ENCODE results near the gene DCLK3. TPM values are rescaled to one million over a fixed set of nuclear protein-coding genes. Genes with fewer than 3 reads are reported as not detected.

Gene DCLK3, protein sequence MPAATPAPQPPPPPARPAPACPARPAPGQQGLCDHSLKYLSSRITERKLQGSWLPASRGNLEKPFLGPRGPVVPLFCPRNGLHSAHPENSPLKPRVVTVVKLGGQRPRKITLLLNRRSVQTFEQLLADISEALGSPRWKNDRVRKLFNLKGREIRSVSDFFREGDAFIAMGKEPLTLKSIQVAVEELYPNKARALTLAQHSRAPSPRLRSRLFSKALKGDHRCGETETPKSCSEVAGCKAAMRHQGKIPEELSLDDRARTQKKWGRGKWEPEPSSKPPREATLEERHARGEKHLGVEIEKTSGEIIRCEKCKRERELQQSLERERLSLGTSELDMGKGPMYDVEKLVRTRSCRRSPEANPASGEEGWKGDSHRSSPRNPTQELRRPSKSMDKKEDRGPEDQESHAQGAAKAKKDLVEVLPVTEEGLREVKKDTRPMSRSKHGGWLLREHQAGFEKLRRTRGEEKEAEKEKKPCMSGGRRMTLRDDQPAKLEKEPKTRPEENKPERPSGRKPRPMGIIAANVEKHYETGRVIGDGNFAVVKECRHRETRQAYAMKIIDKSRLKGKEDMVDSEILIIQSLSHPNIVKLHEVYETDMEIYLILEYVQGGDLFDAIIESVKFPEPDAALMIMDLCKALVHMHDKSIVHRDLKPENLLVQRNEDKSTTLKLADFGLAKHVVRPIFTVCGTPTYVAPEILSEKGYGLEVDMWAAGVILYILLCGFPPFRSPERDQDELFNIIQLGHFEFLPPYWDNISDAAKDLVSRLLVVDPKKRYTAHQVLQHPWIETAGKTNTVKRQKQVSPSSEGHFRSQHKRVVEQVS
- total RNA-seq = not detected in 2 replicates

- DNase-seq (ENCODE audit: low read depth in 2 of 2) = no peak
These were observed at the start of gene DCLK3 for GRCh38 chr3:36763850-36764703. Gene DCLK3, minus strand, starts transcription at chr3:36764553. Its CDS starts 290 bp downstream, at chr3:36764263.

GRCh38 chr3:36813305-36813704, 49.0 kb upstream of the DCLK3 start:
- DNase-seq (ENCODE audit: low read depth in 2 of 2) = no peak

- no peak for DNase-seq (ENCODE audit: low read depth in 2 of 2)
These were observed 47.9 kb upstream of the DCLK3 start for GRCh38 chr3:36812240-36812639.

GRCh38 chr3:36811768-36812167, 47.4 kb upstream of the DCLK3 start:
- no peak for DNase-seq (ENCODE audit: low read depth in 2 of 2)

DNA sequence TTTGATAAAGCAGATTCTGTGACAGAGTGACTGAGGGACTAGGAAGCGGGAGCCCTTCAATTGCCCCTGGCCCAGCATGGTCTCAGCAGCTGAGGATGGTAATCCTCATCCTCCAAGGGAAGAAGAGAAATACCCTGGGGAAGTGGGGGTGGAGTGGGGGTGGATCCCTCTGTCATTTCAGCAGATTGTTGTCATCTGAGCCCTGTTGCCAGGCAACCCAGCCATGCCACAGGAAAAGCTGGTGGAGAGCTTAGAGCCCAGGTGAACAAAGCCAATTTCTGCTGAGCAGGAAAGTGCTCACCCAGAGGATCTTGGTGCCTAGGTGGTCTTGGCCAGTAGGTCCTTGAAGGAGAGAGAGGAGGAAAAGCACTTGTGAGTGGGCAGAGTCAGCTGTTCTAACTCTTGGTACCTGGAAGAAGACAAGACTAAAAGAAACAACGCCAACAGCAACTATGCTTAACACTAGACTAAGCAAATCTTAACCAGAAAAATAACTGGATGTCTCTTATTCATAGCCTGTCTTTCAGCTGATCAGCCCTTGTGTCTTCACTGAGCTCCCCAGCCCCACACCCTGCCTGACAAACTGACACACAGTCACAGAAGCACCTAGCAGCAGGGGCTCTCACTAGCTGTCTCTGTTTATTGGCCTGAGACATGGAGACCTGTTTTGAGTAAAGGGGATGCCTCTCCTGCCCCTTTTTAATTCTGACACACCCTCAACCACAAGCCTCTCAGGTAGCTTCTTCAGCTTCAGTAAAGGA, 40.1 kb upstream of the DCLK3 start:
- no peak for DNase-seq (ENCODE audit: low read depth in 2 of 2)

DNA sequence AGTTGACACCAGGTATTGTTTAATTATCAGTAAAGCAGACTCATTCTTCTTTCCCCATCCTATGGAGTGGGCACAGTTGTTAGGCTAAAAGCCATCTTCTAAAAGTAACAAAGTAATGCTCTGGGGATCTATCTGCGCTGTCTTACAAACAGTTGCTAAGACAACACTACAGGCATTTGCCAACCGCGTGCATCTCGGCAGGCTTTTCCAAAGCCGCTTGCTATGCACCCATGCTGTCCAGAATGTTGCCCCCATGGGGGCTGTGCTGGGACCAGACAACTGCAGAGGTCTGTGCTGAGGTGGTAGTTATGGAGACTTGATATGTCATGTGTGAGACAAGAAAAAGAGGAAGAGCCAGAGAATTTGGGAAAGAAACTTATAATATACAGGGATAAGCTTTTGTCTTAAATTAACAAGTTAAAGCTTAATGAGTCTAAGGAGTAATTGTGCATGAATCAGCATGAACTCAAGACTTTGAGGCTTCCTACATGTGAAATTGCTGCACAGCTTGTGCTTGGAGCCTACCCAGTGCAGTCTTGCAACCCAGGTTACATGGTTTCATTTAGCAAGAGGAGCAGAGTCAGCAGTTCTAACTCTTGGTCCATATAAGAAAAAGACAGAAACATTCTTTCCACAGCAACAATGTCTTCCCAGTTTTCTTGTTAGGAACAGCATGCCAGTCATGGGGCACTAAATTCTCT, 38.9 kb upstream of the DCLK3 start:
- no peak for DNase-seq (ENCODE audit: low read depth in 2 of 2)

- no peak for DNase-seq (ENCODE audit: low read depth in 2 of 2)
These were observed 36.3 kb upstream of the DCLK3 start for GRCh38 chr3:36800533-36801116.

DNA sequence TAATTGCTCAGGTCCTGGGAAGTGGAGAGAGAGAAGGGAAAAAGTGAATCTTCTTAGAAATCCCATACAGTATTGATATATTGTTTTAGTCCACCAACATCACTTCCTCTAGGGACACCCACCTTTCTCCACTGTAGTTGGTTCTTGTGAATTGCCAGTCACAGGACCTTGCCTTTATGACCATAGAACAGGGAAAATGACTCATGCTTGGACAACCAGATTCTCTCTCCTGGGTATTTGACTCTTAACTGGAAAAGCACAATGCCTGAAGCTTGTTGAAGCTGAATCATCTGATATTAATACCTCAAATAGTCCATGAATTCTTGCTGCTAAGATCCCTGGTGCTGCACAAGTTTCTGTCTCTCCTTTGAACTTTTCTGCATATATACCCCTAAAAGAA, 32.5 kb upstream of the DCLK3 start:
- peak; percentile 3 to 26 for DNase-seq (ENCODE audit: low read depth in 2 of 2)

DNA sequence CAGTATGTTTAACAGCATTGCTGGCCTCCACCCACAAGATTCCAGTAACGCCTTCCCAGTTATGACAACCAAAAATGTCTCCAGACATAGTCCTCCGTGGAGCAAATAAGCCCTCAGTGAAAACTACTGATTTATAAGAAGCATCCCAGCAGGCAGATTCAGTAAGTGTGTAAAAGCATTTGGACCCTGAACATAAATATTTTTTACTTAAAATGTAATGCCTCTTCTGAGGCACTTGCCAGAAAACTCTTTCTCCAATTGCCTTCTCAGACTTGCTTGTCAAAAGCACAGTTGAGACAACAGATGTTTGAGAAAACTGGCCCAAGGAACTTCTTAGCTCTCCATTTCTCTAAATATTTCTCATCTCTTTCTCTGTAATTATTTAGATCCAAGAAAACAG, 31.8 kb upstream of the DCLK3 start:
- no peak for DNase-seq (ENCODE audit: low read depth in 2 of 2)

- DNase-seq (ENCODE audit: low read depth in 2 of 2) = no peak
These were observed 31.3 kb upstream of the DCLK3 start for GRCh38 chr3:36795622-36796021.

- DNase-seq (ENCODE audit: low read depth in 2 of 2) = peak; percentile 42
These were observed 28.0 kb upstream of the DCLK3 start for GRCh38 chr3:36792342-36792741.

GRCh38 chr3:36790765-36791164, 26.4 kb upstream of the DCLK3 start:
- no peak for DNase-seq (ENCODE audit: low read depth in 2 of 2)

DNA sequence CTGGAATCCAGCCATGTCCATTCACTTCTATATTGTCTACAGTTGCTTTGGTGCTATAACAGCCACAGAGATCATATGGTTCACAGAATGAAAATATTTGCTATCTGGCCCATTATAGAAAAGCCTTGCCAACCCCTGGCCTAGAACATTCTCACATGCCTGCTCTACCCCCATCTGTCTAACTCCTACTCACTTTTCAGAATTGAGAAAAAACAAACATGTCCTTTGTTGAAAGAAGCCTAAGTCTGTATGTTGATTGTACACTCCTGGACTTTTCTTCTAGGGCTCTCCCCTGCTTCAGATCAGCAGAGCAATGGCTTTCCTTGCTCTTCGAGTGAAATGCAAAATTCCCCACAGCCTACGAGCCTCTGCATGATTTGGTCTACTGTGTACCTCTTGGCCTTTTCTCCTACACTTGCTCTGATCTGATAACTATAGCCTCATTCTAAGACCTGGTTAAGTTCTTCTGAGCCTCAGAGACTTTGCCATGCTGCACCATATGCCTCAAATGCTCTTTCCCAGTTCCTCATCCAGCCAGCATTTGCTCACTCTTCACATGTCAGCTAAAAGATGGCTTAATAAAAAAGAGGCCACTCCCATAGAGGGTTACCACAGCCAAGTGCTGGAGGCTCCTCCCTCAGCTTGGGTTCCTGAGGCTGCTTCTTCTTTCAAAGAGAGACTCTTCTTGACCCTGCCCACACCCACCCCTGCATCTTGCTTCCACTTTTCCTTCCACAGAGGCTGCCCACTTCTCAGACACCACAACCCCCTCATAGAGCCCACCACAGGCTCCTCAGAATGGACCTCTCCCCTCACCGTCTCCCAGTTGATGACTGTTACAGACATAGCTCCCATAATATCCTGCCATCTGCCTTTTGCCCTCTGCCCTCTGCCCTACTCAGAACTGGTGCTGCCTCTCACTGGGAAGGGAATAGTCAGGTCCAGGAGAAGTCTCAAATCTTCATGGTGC, 22.9 kb upstream of the DCLK3 start:
- DNase-seq (ENCODE audit: low read depth in 2 of 2) = no peak

GRCh38 chr3:36784138-36784635, 19.8 kb upstream of the DCLK3 start:
- no peak for DNase-seq (ENCODE audit: low read depth in 2 of 2)

GRCh38 chr3:36777424-36778218, 13.3 kb upstream of the DCLK3 start:
- DNase-seq (ENCODE audit: low read depth in 2 of 2) = no peak

DNA sequence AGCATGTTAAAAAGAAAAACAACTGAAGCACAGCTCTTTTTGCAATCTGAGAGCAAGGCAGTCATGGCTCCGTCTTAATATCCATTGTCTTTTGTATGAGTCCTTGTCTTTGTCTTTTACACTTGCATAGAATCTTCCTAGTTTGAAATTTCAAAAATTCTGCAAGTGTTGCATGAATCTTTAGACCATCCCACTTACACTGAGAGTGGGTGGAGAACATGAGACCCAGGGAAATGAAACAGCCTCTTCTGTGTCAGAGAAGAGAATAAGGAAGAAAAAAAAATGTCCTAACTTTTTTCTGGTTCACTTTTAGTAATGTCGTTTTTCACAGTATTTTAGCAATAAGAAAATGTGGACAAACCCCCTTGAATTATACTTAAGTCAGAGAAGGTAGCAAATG, 12.1 kb upstream of the DCLK3 start:
- no peak for DNase-seq (ENCODE audit: low read depth in 2 of 2)

GRCh38 chr3:36774052-36774451, 9.7 kb upstream of the DCLK3 start:
- no peak for DNase-seq (ENCODE audit: low read depth in 2 of 2)

GRCh38 chr3:36771931-36772330, 7.6 kb upstream of the DCLK3 start:
- DNase-seq (ENCODE audit: low read depth in 2 of 2) = no peak
